HG02852 (cell line): ENCODE data around the gene RBM45.

Experiments used
- ATAC-seq: cut with Tn5 transposase; IDR thresholded peaks from one replicate; pipeline ENCODE4 v1.9.1; 2021; ENCODE audit warnings: mild to moderate bottlenecking, moderate library complexity; ENCODE audit not compliant: unreplicated experiment

The RBM45 gene

DNA sequence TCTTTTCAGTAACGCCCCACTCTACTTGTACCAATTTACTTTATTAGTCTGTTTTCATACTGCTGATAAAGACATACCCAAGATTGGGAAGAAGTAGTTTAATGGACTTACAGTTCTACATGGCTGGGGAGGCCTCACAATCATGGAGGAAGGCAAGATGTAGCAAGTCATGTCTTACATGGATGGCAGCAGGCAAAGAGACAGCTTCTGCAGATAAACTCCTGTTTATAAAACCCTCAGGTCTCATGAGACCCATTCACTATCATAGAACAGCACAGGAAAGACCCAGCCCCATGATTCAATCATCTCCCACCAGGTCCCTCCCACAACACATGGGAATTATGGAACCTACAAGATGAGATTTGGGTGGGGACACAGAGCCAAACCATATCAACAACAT is 43.3 kb downstream of the RBM45 start:
- no peak for ATAC-seq

DNA sequence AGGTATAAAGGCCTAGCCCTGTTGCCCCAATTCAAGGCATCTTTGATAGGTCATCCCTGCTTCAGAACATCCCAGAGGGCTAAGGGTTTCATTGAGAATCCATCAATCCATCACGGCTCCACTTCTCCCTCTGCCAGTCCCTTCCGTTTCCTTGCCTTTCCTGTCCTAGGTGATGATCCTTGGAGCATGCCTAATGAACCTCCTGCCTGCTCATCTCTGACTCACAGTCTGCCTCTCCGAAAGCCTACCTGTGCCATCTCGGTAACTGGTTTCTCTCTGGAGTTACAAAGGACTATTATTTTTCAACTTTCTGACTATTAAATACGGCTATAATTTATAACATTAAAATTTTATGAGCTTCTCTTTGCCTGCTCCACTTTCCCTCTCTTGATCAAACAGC is 45.3 kb downstream of the RBM45 start:
- no peak for ATAC-seq

DNA sequence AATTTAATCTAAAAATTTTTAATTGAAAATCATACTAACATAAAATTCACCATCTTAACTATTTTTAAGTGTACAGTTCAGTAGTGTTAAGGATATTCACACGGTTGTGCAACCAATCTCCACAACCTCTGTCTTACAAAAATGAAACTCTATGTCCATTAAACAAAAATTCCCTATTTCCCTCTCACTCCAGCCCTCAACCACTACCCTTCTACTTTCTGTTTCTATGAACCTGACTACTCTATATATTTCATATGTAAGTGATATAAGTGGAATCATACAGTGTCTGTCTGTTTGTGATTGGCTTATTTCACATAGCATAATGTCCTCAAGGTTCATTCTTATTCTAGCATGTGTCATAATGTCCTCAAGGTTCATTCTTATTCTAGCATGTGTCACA is 47.7 kb downstream of the RBM45 start:
- no peak for ATAC-seq

DNA sequence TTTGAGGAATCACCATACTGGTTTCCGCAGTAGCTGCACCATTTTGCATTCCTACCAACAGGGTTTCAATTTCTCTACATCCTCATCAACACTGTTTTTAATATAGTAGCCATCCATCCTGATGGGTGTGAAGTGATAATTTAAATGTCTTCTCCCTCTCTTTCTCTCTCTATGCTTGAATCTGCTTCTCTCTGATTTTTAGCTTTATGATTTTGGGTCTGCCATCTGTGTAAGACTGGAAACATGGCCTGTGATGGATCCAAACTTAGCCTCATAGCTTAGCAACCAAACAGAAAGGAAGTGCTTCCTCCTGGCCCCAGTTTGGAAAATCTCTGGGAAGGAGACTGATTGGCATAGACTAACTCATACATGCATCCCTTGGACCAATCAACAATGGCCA is 48.4 kb downstream of the RBM45 start:
- no peak for ATAC-seq

DNA sequence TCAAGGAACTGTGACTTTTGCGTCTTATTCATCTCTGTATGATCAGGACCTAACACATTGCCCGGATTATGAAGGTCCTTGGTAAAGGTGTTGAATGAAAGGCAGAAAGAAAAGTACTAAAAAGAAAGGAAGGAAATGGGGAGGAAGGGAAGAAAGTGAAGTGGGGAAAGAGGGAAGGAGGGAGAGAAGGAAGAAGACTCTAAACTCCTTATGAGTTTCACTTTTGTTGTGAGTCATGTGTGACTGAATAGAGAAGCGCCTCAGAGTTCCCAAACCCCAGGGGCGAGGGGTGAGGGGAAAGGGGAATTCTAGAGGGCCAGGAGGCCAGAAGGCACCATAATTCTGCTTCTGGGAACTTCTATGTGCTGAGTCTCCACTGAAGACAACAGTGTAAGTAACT is 51.2 kb downstream of the RBM45 start:
- no peak for ATAC-seq

DNA sequence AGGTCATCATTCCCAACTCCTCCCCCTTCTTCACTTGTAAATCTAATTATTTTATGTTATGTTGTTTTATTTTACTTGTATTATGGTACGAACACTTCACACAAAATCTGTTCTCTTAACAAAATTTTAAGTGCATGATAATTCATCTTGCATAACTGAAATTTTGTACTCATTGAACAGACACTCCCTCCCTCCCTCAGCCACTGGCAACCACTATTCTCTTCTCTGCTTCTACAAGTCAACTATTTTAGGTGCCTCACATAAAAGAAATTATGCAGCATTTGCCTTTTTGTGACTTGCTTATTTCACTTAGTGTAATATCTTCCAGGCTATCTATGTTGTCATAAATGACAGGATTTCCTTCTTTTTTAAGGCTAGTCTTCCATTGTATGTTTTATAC is 51.7 kb downstream of the RBM45 start:
- no peak for ATAC-seq

DNA sequence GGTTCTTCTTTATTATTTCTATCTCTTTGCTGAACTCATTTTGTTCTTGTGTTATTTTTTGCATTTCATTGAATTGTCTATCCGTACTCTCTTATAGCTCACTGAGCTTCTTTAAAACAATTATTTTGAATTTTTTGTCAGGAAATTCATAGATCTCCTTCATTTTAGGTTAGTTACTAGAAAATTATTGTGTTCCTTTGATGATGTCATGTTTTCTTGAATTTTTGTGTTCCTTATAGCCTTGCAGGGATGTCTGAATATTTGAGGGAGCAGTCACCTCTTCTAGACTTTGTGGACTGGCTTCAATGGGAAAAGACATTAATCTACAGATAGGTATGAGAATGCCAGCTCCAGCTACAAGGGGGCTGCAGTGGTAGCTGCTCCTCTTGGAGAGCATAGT is 61.4 kb downstream of the RBM45 start:
- ATAC-seq = no peak

DNA sequence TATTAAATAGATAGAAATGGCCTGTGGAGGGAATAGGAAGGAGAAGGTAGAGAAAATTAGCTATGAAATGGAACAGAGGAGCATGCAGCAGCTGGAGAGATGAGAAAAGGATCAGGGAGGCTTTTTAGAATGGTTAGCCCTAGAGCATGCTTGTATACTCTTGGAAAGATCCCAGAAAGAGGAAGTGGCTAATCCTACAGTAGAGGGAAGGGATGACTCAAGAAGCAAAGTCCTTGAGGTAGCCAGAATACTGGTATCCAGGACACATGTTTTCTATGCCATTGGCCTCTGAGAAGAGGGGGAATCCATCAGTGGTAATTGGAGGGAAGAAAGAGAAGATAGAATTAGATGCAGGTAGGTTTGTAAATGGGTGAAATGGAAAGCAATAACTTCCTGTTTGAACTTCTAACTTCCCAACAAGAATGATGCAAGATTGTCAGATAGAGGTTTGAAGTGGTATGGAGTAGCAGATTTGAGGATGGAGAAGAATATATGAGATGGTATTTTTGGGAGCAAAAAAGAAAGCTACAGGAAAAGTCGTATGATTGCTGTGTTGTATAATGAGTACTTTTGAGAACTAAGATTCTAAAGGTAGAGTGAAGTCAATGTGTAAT is 64.9 kb downstream of the RBM45 start:
- ATAC-seq = no peak
